NB4 (cell line): Measurements from ENCODE around the gene ZFAND5.

ENCODE experiments used
- DNase-seq: peaks from one replicate; pipeline ENCODE4 v3.0.0; 2010; ENCODE audit warnings: low read depth
- H3K4me3 ChIP-seq: one replicate; pipeline ENCODE4 v1.5.1; 2011; ENCODE audit warnings: mild to moderate bottlenecking, low read depth, low read length, moderate library complexity
- MYC ChIP-seq: IDR thresholded peaks from 2 replicates; pipeline ENCODE4 v1.6.1; 2011; ENCODE audit warnings: low read depth, low read length
- POLR2A ChIP-seq: IDR thresholded peaks from 2 replicates; pipeline ENCODE4 v1.6.1; 2011; ENCODE audit warnings: mild to moderate bottlenecking; ENCODE audit not compliant: insufficient read length; ENCODE audit errors: extremely low read depth
- TF ChIP-seq, protein P1 (sequence below): IDR thresholded peaks from one replicate; pipeline ENCODE4 v1.5.1; 2012; ENCODE audit warnings: low read depth, low read length
- TF ChIP-seq, protein P2 (sequence below): IDR thresholded peaks from 2 replicates; pipeline ENCODE4 v1.6.1; 2011; ENCODE audit warnings: low read depth, low read length

ZFAND5 gene, protein sequence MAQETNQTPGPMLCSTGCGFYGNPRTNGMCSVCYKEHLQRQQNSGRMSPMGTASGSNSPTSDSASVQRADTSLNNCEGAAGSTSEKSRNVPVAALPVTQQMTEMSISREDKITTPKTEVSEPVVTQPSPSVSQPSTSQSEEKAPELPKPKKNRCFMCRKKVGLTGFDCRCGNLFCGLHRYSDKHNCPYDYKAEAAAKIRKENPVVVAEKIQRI

DNA sequence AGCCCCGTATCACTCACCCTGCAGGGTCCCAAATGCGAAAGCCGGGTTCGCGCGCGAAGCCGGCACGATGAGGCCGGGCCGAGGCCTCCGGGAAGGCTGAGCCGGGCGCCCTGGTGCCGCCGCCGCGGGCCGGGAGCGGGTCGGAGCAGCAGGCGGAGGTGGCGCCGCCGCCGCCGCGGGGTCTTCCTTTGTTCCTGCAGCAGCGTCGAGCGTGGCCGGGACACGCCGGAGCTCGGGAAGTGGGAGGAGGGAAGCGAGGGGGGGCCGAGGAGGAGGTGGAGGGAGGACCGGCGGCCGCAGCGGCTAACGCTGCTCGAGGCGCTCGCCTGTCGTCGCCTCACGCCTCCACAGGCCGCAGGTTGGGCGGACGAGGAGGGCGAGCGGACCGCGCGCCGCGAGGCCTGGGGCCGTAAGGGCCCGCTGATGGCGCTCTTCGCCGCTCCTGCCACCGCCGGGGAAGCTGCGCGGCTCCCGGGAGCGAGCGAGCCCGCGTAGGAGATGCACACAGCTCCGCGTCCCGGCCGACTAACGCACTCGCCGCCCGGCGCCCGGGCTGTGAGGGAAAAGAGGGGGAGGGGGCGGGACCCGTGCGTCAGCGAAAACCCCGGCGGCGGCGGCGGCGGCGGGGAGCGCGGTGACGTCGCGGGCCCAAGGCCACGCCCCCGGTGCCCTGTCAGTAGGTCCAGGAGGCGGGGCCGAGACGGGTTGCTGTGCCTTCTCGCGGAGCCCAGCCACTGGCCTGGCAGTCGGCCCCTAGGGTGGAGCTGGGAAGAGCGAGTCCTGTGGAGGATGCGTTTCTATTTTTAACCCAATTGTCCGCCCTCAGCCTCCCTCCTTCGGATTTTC, at the start of gene ZFAND5:
Gene ZFAND5, minus strand, starts transcription at position 530 of the 846 bp plus-strand sequence. CDS start 4,430 bp downstream, outside the sequence.
- peak; percentile 93 for DNase-seq
- TF ChIP-seq, protein P1, sequence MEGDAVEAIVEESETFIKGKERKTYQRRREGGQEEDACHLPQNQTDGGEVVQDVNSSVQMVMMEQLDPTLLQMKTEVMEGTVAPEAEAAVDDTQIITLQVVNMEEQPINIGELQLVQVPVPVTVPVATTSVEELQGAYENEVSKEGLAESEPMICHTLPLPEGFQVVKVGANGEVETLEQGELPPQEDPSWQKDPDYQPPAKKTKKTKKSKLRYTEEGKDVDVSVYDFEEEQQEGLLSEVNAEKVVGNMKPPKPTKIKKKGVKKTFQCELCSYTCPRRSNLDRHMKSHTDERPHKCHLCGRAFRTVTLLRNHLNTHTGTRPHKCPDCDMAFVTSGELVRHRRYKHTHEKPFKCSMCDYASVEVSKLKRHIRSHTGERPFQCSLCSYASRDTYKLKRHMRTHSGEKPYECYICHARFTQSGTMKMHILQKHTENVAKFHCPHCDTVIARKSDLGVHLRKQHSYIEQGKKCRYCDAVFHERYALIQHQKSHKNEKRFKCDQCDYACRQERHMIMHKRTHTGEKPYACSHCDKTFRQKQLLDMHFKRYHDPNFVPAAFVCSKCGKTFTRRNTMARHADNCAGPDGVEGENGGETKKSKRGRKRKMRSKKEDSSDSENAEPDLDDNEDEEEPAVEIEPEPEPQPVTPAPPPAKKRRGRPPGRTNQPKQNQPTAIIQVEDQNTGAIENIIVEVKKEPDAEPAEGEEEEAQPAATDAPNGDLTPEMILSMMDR, result no peak
- TF ChIP-seq POLR2A, result peak; percentile 96
- peak; percentile 8; the same call in 1 of the 2 replicates for TF ChIP-seq MYC
- TF ChIP-seq, protein P2, sequence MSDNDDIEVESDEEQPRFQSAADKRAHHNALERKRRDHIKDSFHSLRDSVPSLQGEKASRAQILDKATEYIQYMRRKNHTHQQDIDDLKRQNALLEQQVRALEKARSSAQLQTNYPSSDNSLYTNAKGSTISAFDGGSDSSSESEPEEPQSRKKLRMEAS, result no peak
- peak within 1 kb of the TSS; percentile 88 for H3K4me3 ChIP-seq

DNA sequence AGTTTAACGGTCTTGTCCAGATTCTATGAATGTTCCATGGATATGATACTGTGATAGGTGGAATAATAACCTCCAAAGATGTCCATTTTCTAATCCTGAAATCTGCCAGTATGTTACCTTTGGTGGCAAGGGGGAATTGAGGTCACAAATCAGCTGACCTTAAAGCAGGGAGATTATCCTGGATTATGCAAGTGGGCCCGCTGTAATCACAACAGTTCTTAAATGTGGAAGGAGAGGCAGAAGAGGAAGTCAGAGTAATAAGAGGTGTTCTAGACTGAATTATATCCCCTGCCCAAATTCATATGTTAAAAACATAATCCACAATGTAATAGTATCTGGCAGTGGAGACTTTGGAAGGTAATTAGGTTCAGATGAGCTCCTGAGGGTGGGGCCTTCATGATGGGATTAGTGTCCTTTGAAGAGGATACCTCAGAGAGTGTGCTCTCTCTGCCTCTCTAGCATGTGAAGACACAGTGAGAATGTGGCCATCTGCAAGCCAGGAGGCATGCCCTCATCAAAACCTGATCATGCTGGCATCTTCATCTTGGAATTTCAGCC, 47.6 kb upstream of the ZFAND5 start:
- no peak overlapping the region for H3K4me3 ChIP-seq

DNA sequence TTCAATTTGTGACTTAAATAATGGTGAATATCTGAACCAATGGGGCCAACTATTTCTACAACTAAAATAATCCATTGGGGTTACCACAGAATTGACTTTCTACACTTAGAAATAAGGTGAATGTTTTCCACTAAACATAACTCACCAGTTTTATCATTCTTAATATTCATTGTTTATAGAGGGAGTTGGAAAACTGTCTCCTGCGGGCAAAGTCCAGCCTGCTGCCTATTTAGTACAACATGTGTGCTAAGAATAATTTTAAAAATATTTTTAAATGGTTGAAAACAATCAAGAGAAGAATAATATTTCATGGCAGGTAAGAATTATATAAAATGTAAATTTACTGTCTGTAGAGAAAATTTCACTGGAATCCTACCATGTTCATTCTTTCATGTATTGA, 45.2 kb upstream of the ZFAND5 start:
- no peak overlapping the region for H3K4me3 ChIP-seq
- DNase-seq, result no peak
- TF ChIP-seq, protein P1, result no peak
- TF ChIP-seq MYC (no peak), POLR2A (no peak)
- TF ChIP-seq, protein P2, result no peak

More for the DNA sequence above, 47.6 kb upstream of the ZFAND5 start:
- no peak for DNase-seq
- TF ChIP-seq MYC, result no peak
- TF ChIP-seq, protein P2, result no peak
- no peak for TF ChIP-seq POLR2A
- TF ChIP-seq, protein P1, result no peak

DNA sequence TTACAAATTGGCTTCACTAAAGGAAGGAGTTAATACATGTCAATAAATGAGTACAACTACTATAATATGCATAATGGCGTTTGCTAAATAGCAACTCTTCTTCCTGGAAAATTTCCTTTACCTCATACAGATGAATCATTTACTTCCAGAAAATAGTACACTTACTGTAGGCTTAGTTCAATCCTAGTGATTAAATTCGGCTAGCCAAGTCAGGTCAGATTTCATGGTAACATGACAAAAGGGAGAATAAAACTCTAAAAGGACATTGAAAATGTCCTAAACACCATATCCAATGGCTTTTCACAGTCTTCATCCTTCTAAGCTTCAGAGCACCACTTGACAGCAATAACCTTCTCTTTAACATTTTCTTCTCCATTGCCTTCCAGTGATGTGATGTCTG, 42.1 kb upstream of the ZFAND5 start:
- no peak overlapping the region for H3K4me3 ChIP-seq
- DNase-seq, result no peak
- TF ChIP-seq POLR2A (no peak), MYC (no peak)
- TF ChIP-seq, protein P2, result no peak
- TF ChIP-seq, protein P1, result no peak

DNA sequence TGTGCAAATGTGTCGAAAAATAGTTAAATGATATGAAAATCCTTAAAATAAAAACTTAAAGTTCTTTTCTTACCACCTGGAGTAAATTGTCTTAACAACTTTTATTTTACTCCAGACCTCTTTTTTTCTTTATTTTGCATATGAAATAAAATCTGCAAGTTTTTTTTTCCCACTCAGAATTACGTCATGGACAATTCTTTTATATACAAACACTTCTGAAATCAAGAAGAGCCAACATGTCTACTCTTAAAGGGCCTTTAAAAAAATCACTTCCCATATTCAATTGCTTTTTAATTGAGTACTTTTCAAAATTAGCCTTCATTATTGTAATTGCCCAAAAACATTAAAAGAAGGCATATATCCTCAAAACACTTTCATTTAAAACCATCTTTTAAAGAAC, 37.7 kb upstream of the ZFAND5 start:
- TF ChIP-seq MYC (no peak), POLR2A (no peak)
- TF ChIP-seq, protein P2, result no peak
- TF ChIP-seq, protein P1, result no peak
- no peak overlapping the region for H3K4me3 ChIP-seq
- DNase-seq, result no peak
